GM20000 (cell line): Measurements from ENCODE around the gene PPOX.

ENCODE experiments used
- DNase-seq: peaks from one replicate; pipeline ENCODE4 v3.0.0; 2012; ENCODE audit warnings: low spot score
- TF ChIP-seq, protein P1 (sequence below): IDR thresholded peaks from 2 replicates; pipeline ENCODE4 v1.5.1; 2012; ENCODE audit warnings: mild to moderate bottlenecking, control low read depth; ENCODE audit errors: extremely low read depth, missing control alignments

Gene PPOX

DNA sequence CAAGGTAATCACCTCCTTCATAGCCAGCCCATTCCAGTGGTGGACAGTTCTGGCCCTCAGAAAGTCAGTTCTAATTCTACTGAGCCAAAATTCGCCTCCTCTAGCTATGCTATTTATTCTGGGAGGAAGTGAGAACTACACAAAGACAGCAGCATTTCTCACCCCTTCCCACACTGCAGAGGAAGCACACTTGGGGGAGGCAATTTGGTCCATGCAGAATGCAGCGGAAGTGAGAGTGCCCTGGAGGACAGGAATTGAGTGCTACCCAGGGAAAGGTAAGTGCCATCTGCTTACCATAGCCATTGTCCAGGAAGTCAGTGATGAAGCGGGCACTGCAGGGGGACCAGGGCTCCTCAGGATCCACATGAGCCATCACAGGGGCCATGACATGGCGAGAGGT lies 28.9 kb downstream of the PPOX start:
- TF ChIP-seq, protein P1, sequence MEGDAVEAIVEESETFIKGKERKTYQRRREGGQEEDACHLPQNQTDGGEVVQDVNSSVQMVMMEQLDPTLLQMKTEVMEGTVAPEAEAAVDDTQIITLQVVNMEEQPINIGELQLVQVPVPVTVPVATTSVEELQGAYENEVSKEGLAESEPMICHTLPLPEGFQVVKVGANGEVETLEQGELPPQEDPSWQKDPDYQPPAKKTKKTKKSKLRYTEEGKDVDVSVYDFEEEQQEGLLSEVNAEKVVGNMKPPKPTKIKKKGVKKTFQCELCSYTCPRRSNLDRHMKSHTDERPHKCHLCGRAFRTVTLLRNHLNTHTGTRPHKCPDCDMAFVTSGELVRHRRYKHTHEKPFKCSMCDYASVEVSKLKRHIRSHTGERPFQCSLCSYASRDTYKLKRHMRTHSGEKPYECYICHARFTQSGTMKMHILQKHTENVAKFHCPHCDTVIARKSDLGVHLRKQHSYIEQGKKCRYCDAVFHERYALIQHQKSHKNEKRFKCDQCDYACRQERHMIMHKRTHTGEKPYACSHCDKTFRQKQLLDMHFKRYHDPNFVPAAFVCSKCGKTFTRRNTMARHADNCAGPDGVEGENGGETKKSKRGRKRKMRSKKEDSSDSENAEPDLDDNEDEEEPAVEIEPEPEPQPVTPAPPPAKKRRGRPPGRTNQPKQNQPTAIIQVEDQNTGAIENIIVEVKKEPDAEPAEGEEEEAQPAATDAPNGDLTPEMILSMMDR: no peak
- DNase-seq: no peak

DNA sequence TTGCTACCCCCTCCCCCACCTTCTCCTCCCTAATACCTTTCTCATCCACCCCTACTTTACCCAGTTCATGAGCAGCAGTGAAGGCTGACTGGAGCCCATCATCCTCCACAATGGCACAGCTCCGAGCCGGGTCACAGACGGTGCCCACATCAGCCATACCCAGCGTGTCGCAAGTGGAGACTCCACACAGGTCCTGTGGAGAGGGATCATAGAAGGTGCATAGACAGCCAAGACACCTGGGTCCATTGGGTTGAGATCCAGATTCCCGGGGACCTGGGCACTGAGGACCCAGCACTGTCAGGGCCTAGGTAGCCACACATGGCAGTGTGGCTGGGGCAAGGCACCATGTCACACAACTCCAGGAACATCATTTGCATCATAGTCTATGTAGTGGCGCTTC lies 29.9 kb downstream of the PPOX start:
- TF ChIP-seq, protein P1: no peak
- DNase-seq: no peak

DNA sequence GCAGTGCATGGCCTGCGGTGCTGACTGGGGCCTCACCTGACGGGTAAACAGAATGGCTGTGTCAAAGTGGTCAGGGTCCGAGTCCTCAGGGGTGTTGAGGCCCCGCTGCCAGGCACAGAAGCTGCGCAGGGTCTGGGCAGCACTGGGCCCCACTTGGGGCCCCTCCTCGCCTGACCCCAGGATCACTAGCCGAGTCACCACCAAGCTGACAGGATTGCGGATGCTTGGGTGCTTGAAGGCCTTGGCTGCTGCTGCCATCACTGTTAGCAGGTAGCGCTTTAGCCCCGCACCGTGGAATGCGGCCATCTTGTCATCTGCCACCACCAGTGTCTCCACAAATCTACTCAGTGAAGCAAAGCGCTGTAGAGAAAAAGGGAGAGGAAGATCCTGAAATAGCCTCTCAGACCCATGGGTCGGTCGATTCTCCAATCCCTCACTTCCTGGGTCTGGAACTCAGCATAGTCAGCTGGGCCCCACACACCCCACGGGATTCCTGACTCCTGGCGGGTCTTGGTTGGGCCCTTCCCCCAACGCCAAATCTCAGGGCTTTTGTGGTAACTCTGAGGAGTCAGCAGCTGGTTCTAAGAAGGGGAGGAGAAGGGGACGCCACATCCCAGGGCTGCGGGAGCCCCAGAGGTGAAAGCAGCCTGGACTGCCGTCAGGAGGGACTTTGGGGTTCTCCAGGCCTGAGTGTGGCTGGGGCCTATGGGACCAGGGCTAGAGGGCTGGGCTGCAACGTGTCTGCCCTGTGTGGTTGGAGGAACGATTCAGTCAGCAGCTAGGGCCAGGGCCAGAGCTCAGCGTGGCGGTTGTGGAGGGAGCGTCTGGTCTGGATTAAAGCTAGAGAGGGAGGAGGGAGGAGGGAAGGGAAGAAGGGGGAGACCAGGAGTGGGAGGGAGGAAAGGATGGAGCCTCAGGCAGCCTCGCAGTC lies 30.6 kb downstream of the PPOX start:
- TF ChIP-seq, protein P1: no peak
- DNase-seq: no peak

DNA sequence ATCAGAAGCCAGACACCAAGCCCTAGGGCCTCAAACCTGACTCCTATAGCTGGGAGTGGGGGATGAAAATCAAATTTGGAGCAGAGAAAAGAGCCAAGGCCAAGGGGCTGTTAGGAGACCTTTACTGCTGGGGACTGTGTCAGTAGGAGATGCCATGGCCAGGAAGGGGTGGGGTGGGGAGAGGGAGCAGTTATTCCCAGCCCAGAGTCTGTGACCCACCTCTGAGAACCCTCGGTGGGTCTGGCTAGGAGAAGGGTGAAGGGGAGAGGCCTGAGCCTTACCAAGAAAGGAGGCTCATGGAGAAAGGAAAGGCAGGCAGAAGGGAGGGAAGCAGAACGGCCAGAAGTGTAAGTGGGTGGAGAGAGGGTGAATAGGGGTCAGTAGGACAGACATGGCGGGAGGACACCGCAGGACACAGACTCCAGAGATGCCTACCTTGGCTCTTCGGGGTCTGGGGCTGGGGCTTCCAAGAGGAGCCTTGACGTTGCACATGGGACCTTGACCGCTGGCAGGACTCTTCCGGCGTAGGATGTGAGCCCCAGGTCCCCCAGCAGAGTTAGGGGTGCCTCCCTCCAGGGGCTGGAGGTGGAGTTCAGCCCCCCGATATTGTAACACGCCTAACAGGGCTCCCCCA lies 31.5 kb downstream of the PPOX start:
- TF ChIP-seq, protein P1: no peak
- DNase-seq: no peak

DNA sequence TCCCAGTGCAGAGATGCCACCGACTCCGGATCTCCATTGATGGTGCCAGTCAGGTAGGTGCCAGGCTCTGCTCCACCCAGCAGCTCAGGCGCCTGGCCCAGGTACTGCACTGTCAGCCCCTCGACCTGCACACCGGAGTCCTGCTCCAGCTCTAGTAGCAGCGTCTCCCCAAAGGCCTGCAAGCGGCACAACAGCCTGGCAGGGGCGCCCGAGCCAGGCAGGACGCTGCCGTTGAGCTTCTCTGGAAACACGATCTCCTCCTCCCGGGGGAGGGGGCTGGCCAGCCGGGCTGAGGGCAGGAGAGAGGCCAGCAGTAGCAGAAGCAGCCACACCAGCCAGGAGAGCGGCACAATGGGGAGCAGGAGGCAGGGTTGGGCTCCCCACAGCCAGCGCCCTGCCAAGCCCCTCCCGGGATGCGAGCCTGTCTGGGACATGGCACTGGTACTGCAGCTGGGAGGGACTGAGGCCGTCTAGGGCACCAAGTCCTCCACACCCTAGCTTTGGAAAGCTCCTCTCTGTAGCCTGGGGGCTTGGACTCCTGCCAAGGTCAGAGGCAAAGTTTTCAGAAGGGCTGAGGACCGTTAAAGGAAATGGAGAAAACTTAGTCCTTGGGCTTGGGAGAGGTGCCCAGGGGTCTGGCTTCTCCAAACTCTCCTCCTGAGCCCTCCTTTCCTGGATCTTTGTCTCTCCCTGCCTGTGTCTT lies 32.1 kb downstream of the PPOX start:
- DNase-seq: no peak

DNA sequence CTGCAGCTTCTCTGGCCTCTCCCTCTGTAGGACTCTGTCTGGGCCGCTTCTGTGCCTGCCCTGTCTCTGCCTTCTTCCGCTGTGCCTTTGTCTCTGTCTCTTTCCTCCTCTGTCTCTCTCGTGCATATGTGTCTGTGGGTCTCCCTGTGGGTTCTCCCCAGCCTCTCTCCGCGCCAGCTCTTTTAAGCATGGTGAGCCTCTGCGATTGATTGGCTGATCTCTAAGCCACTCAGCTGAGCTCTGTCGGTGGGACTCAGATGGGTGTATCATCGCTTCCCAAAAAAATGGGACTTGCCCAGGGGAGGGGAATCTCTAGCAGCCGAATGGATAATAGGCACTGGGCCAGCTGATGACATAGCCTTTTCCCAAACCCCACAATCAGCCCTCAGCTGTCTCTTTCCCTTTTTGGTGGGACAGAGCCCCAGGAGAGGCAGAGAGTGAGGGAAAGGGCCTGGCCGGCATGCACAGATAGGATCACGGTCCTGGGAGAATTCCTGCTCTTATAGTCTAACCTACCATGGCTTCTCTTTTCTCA lies 32.7 kb downstream of the PPOX start, which contains the start of gene ADAMTS4:
ADAMTS4 (minus strand) TSS at position 158 of the 535 bp plus-strand sequence. CDS start 427 bp downstream, outside the sequence.
- no peak for DNase-seq
- TF ChIP-seq, protein P1: no peak

More for the DNA sequence above, 32.1 kb downstream of the PPOX start:
- TF ChIP-seq, protein P1: no peak
